Measurements from ENCODE around the gene S100A3.

GRCh38 chr1:153540394-153541361 is 8.4 kb downstream of the S100A3 start, which contains the start of gene S100A5:
- no peak for TF ChIP-seq CHD2 (IDR thresholded peaks at IDR 0.05; ENCODE audit: low read depth, low read length)
- no peak for TF ChIP-seq PAXIP1 (CRISPR knock-in tag; conservative IDR thresholded peaks at IDR 0.05)
- TF ChIP-seq SOX6 (IDR thresholded peaks at IDR 0.05): no peak
- TF ChIP-seq SOX6 (CRISPR knock-in tag; IDR thresholded peaks at IDR 0.05): no peak
- TF ChIP-seq EZH2 (conservative IDR thresholded peaks at IDR 0.05; ENCODE audit: low read depth, low read length): no peak
- no peak for TF ChIP-seq CTCF (CRISPR knock-in tag; IDR thresholded peaks at IDR 0.05)
- no peak for TF ChIP-seq ZNF138 (CRISPR knock-in tag; IDR thresholded peaks at IDR 0.05; ENCODE audit: low read depth)
- no peak for TF ChIP-seq POLR2A (IDR thresholded peaks at IDR 0.05; ENCODE audit: insufficient read depth in 1 of 2, low read depth in 2 of 2, low read length in 2 of 2)
- TF ChIP-seq ZNF747 (CRISPR knock-in tag; IDR thresholded peaks at IDR 0.05; ENCODE audit: borderline replicate concordance): no peak
- TF ChIP-seq MAF1 (CRISPR knock-in tag; IDR thresholded peaks at IDR 0.05; ENCODE audit: borderline replicate concordance): no peak

All from HepG2 (cell line).